Gastrocnemius medialis (tissue), 4 donors: ENCODE data around the gene VDR.

Experiments
- CTCF ChIP-seq, 5 experiments: fragments of 450-650 bp in 3 of 5; fragments of 200-600 bp in 2 of 5; sonication (generic) in 2 of 5; IDR thresholded peaks in 4 of 5; conservative IDR thresholded peaks in 1 of 5; 1 replicate in 4 of 5; 2 replicates in 1 of 5; pipeline ENCODE4 v1.5.1; 2016 to 2019; ENCODE audit warnings: antibody characterized with exemption in 5 of 5, mild to moderate bottlenecking in 3 of 5, moderate library complexity in 3 of 5
- POLR2A ChIP-seq, 2 donors: fragments of 450-650 bp; IDR thresholded peaks; one replicate each; pipeline ENCODE4 v1.6.1; 2017; ENCODE audit warnings: antibody characterized with exemption in 2 of 2, mild to moderate bottlenecking in 2 of 2, moderate library complexity in 2 of 2

- TF ChIP-seq POLR2A (IDR thresholded peaks at IDR 0.05) (no peak), CTCF (IDR thresholded peaks at IDR 0.05 in 4 of 5, conservative IDR thresholded peaks at IDR 0.05 in 1 of 5) (no peak)
Observed at GRCh38 chr12:47896633-47897032, 8.2 kb downstream of the VDR start.
